H1 (cell line): ENCODE results near the gene MTHFD1. TPM values are rescaled to one million over a fixed set of nuclear protein-coding genes. Genes with fewer than 3 reads are reported as not detected.

Experiments
- CTCF ChIA-PET: fragments of 300-600 bp; sonication (Branson Sonifier 250); formaldehyde crosslinking; loops from one replicate; lab custom pipeline; 2021; ENCODE audit not compliant: partially characterized antibody; lab: Charles Lee
- POLR2A ChIA-PET: fragments of 300-600 bp; sonication (Branson Sonifier 250); formaldehyde crosslinking; loops from one replicate; lab custom pipeline; 2021; ENCODE audit warnings: inconsistent platforms; ENCODE audit not compliant: partially characterized antibody; lab: Charles Lee
- DNase-seq, 2 experiments: peaks; one replicate each; pipeline versions ENCODE4 v3.0.0 to v3.0.0-alpha.2; 2010 to 2022; ENCODE audit warnings: low spot score in 2 of 2, low read depth in 1 of 2, mixed read lengths in 1 of 2
- FAIRE-seq: peaks from 2 replicates; lab custom pipeline; 2011; peaks lifted over from hg19 to GRCh38; lab: Jason Lieb, UNC
- H2AFZ ChIP-seq: 2 replicates; pipeline ENCODE4 v1.8.1; 2012; ENCODE audit warnings: low read length, inconsistent platforms
- H2AK5ac ChIP-seq: 2 replicates; pipeline ENCODE4 v1.6.1; 2013; ENCODE audit warnings: low read depth, low read length
- H2BK120ac ChIP-seq: replicated peaks from 2 replicates; pipeline ENCODE3; 2013; ENCODE audit warnings: low read depth, low read length, inconsistent platforms
- H2BK12ac ChIP-seq: 2 replicates; pipeline ENCODE4 v1.6.1; 2013; ENCODE audit warnings: low read depth, low read length
- H2BK15ac ChIP-seq: 2 replicates; pipeline ENCODE4 v1.6.1; 2013; ENCODE audit warnings: low read length
- H2BK20ac ChIP-seq: 2 replicates; pipeline ENCODE4 v1.6.1; 2013; ENCODE audit warnings: low read length
- H2BK5ac ChIP-seq: 2 replicates; pipeline ENCODE4 v1.6.1; 2013; ENCODE audit warnings: low read depth, low read length
- H3K14ac ChIP-seq: 2 replicates; pipeline ENCODE4 v1.6.1; 2013; ENCODE audit warnings: inconsistent platforms; ENCODE audit not compliant: insufficient read length
- H3K18ac ChIP-seq: 2 replicates; pipeline ENCODE4 v1.6.1; 2013; ENCODE audit warnings: low read length; ENCODE audit errors: extremely low read depth
- H3K23ac ChIP-seq: 2 replicates; pipeline ENCODE4 v1.6.1; 2013; ENCODE audit warnings: inconsistent platforms; ENCODE audit not compliant: insufficient read length
- H3K23me2 ChIP-seq: 2 replicates; pipeline ENCODE4 v1.6.1; 2013; ENCODE audit warnings: low read depth, low read length
- H3K27ac ChIP-seq: 2 replicates; pipeline ENCODE4 v1.6.1; 2011; ENCODE audit warnings: low read depth, low read length, inconsistent platforms
- H3K27me3 ChIP-seq, 4 experiments: replicated peaks in 1 of 4; 1 replicate in 1 of 4; 2 replicates in 3 of 4; pipeline versions ENCODE4 v1.6.1 to v1.8.1; 2011 to 2013; ENCODE audit warnings: low read length in 3 of 4, mild to moderate bottlenecking in 3 of 4, inconsistent platforms in 2 of 4, mixed read lengths in 2 of 4, moderate library complexity in 1 of 4; ENCODE audit not compliant: control insufficient read depth in 3 of 4, insufficient read depth in 3 of 4; ENCODE audit errors: extremely low read depth in 1 of 4
- H3K36me3 ChIP-seq, 4 experiments: 2 replicates each; pipeline versions ENCODE4 v1.6.1 to v1.8.1; 2011 to 2013; ENCODE audit warnings: mild to moderate bottlenecking in 4 of 4, low read length in 3 of 4, moderate library complexity in 2 of 4, control low read depth in 1 of 4, inconsistent platforms in 1 of 4; ENCODE audit not compliant: insufficient read depth in 4 of 4, control insufficient read depth in 2 of 4
- H3K4ac ChIP-seq: replicated peaks from 2 replicates; pipeline ENCODE3; 2013; ENCODE audit warnings: low read length, low read depth, mixed read lengths, inconsistent platforms; ENCODE audit not compliant: insufficient read length
- H3K4me1 ChIP-seq, 4 experiments: replicated peaks in 1 of 4; 1 replicate in 1 of 4; 2 replicates in 3 of 4; pipeline versions ENCODE4 v1.6.1 to v1.8.1; 2011 to 2013; ENCODE audit warnings: low read length in 3 of 4, inconsistent platforms in 2 of 4, mixed read lengths in 1 of 4; ENCODE audit not compliant: insufficient read depth in 4 of 4, control insufficient read depth in 3 of 4
- H3K4me2 ChIP-seq, 2 experiments: 2 replicates each; pipeline versions ENCODE4 v1.6.1 to v1.8.1; 2011 to 2013; ENCODE audit warnings: low read depth in 2 of 2, low read length in 2 of 2, control low read depth in 1 of 2, inconsistent platforms in 1 of 2, mild to moderate bottlenecking in 1 of 2; ENCODE audit not compliant: insufficient read depth in 1 of 2
- H3K4me3 ChIP-seq, 4 experiments: fragments of 200-600, 300-600 bp in 1 of 4; sonication (generic), shearing (Covaris generic), sonication (Bioruptor Twin) in 1 of 4; 2 replicates each; pipeline versions ENCODE4 v1.5.1 to v1.8.1; 2011 to 2016; ENCODE audit warnings: low read length in 4 of 4, low read depth in 3 of 4, control low read depth in 2 of 4, inconsistent platforms in 2 of 4, mild to moderate bottlenecking in 2 of 4, mixed read lengths in 1 of 4, moderate library complexity in 1 of 4; ENCODE audit not compliant: insufficient read depth in 2 of 4; ENCODE audit errors: extremely low read depth in 1 of 4
- H3K56ac ChIP-seq: replicated peaks from 2 replicates; pipeline ENCODE3; 2013; ENCODE audit warnings: low read depth, mild to moderate bottlenecking, mixed read lengths, low read length, inconsistent platforms; ENCODE audit not compliant: insufficient read length
- H3K79me1 ChIP-seq: 2 replicates; pipeline ENCODE4 v1.6.1; 2013; ENCODE audit warnings: low read depth, low read length, control low read depth
- H3K79me2 ChIP-seq, 2 experiments: 2 replicates each; pipeline versions ENCODE4 v1.6.1 to v1.8.1; 2012 to 2013; ENCODE audit warnings: low read length in 2 of 2, mild to moderate bottlenecking in 2 of 2, inconsistent platforms in 1 of 2; ENCODE audit not compliant: insufficient read depth in 2 of 2, control insufficient read depth in 1 of 2
- H3K9ac ChIP-seq, 4 experiments: replicated peaks in 1 of 4; 1 replicate in 1 of 4; 2 replicates in 3 of 4; pipeline versions ENCODE4 v1.6.1 to v1.8.1; 2011 to 2013; ENCODE audit warnings: low read depth in 3 of 4, low read length in 3 of 4, control low read depth in 2 of 4, mild to moderate bottlenecking in 2 of 4, moderate library complexity in 2 of 4, inconsistent platforms in 1 of 4; ENCODE audit errors: extremely low read depth in 1 of 4
- H3K9me3 ChIP-seq, 2 experiments: 2 replicates each; pipeline versions ENCODE4 v1.6.1 to v1.8.1; 2012 to 2013; ENCODE audit warnings: mild to moderate bottlenecking in 2 of 2, moderate library complexity in 2 of 2, control low read depth in 1 of 2, inconsistent platforms in 1 of 2, low read depth in 1 of 2, low read length in 1 of 2, mixed read lengths in 1 of 2; ENCODE audit not compliant: insufficient read depth in 2 of 2
- H4K20me1 ChIP-seq, 2 experiments: replicated peaks in 1 of 2; 2 replicates each; pipeline versions ENCODE3 to v1.8.1; 2011 to 2013; ENCODE audit warnings: inconsistent platforms in 2 of 2, low read length in 2 of 2, mild to moderate bottlenecking in 1 of 2; ENCODE audit not compliant: insufficient read depth in 2 of 2, control insufficient read depth in 1 of 2
- H4K5ac ChIP-seq: 2 replicates; pipeline ENCODE4 v1.6.1; 2013; ENCODE audit warnings: low read length, low read depth, mixed read lengths, inconsistent platforms; ENCODE audit not compliant: insufficient read length
- H4K8ac ChIP-seq: 2 replicates; pipeline ENCODE4 v1.8.0; 2013; ENCODE audit warnings: mild to moderate bottlenecking, moderate library complexity, low read length, inconsistent platforms; ENCODE audit not compliant: insufficient read depth; ENCODE audit errors: extremely low read depth
- H4K91ac ChIP-seq: replicated peaks from 2 replicates; pipeline ENCODE3; 2013; ENCODE audit warnings: low read length, mixed read lengths, inconsistent platforms; ENCODE audit not compliant: insufficient read length
- ASH2L ChIP-seq: fragments of 200-600, 300-600 bp; sonication (generic); IDR thresholded peaks from one replicate; pipeline ENCODE4 v1.7.1; 2017; ENCODE audit warnings: low read length
- CHD1 ChIP-seq: IDR thresholded peaks from 2 replicates; pipeline ENCODE4 v1.6.1; 2012; ENCODE audit warnings: low read depth, low read length, improper control_type of control experiment
- CREB1 ChIP-seq: IDR thresholded peaks from 2 replicates; pipeline ENCODE4 v1.6.1; 2012; ENCODE audit warnings: inconsistent platforms
- MAX ChIP-seq: IDR thresholded peaks from 2 replicates; pipeline ENCODE4 v1.6.1; 2012; ENCODE audit warnings: inconsistent platforms
- PHF8 ChIP-seq: fragments of 200-600 bp; sonication (generic); conservative IDR thresholded peaks from 2 replicates; pipeline ENCODE4 v1.7.1; 2012; ENCODE audit warnings: low read depth, mild to moderate bottlenecking, inconsistent platforms, low read length, moderate library complexity
- POU5F1 ChIP-seq: IDR thresholded peaks from 2 replicates; pipeline ENCODE4 v1.6.1; 2011; ENCODE audit warnings: low read depth, mild to moderate bottlenecking, low read length, moderate library complexity
- RXRA ChIP-seq: IDR thresholded peaks from 2 replicates; pipeline ENCODE4 v1.6.1; 2011; ENCODE audit warnings: low read depth, mild to moderate bottlenecking, low read length, moderate library complexity; ENCODE audit not compliant: insufficient read depth
- SIX5 ChIP-seq: IDR thresholded peaks from 2 replicates; pipeline ENCODE4 v1.6.1; 2011; ENCODE audit warnings: mild to moderate bottlenecking, low read depth, low read length
- TEAD4 ChIP-seq: IDR thresholded peaks from 2 replicates; pipeline ENCODE4 v1.6.1; 2012; ENCODE audit warnings: low read depth, low read length, inconsistent platforms, mixed read lengths
- ZNF274 ChIP-seq: IDR thresholded peaks from 2 replicates; pipeline ENCODE4 v1.7.0; 2012; ENCODE audit warnings: low read length, borderline replicate concordance; ENCODE audit errors: extremely low read depth
- WGBS, 2 experiments: shearing (Covaris generic) in 1 of 2; methylation state at CpG; one replicate each; pipeline versions ENCODE4 v1.1.6 to v1.1.7; 2013 to 2015; ENCODE audit warnings: low lambda C conversion rate in 2 of 2, mixed read lengths in 2 of 2, inconsistent platforms in 1 of 2, low coverage in 1 of 2, missing lambda C conversion rate in 1 of 2; ENCODE audit not compliant: insufficient replicate concordance in 2 of 2, insufficient coverage in 1 of 2, insufficient read length in 1 of 2; ENCODE audit errors: extremely low coverage in 1 of 2, missing lambda C conversion rate in 1 of 2; 5-methylcytosine and 5-hydroxymethylcytosine counted together
- polyA plus RNA-seq, 7 experiments: library from polyadenylated mRNA; depleted of rRNA in 3 of 7; stranded (reverse) in 5 of 7; unstranded in 2 of 7; fragments of >200 nt in 5 of 7; fragments of 200-250 nt in 2 of 7; gene quantifications; 1 replicate in 5 of 7; 2 replicates in 1 of 7; 4 replicates in 1 of 7; pipeline versions ENCODE4 v1.2.1 to v1.2.3, GENCODE V29; 2011 to 2013; ENCODE audit warnings: missing spikeins in 2 of 7, mixed read lengths in 2 of 7
- total RNA-seq: library from RNA; stranded (reverse); fragmentation: NEBNext Ultra II Directional; extraction: Animal tissue kit (Norgen Biotek cat#: 25700); gene quantifications from 2 replicates; pipeline ENCODE4 v1.2.1, GENCODE V29; 2021

Gene MTHFD1
- total and polyA plus RNA-seq, 2 of the 8 experiments (the other 6 are each of a cell fraction or from before 2014, with no cell fraction given) = 79.7 to 332 TPM

- no peak for TF ChIP-seq CREB1
- no peak for TF ChIP-seq CHD1
- no peak for TF ChIP-seq ZNF274
- no peak for TF ChIP-seq SIX5
- no peak for TF ChIP-seq TEAD4
- TF ChIP-seq RXRA = no peak
- TF ChIP-seq ASH2L = no peak
- no peak for TF ChIP-seq PHF8
- no peak for TF ChIP-seq MAX
- TF ChIP-seq POU5F1 = no peak
- Histone ChIP-seq H2BK12ac (no peak overlapping the region), H2BK120ac (no peak overlapping the region), H3K18ac (no peak overlapping the region), H3K23me2 (no peaks in the 10 kb centered on the region), H3K79me2 (no peaks in the 10 kb centered on the region), H4K8ac (no peak overlapping the region), H3K36me3 (peaks cover 7 to 25% (median 16%) of the 10 kb centered on the region in 4 experiments; a peak in 7 of 8 replicates), H3K14ac (no peak overlapping the region), H3K4me2 (no peak overlapping the region), H3K23ac (no peak overlapping the region), H2AFZ (no peak overlapping the region), H3K56ac (no peak overlapping the region), H4K91ac (no peak overlapping the region), H4K5ac (no peak overlapping the region), H3K79me1 (0 out of 2 replicates have a peak, but pooled peaks cover 4% of the 10 kb centered on the region), H3K4me3 (no peak overlapping the region), H3K4ac (no peak overlapping the region), H4K20me1 (no peaks in the 10 kb centered on the region), H3K27me3 (no peaks in the 10 kb centered on the region), H3K27ac (no peak overlapping the region), H3K9ac (no peak overlapping the region), H3K4me1 (no peaks in the 10 kb centered on the region), H2BK15ac (no peak overlapping the region), H3K9me3 (no peaks in the 10 kb centered on the region), H2AK5ac (no peak overlapping the region), H2BK5ac (no peak overlapping the region), H2BK20ac (no peak overlapping the region)
- ChIA-PET CTCF (interaction anchor here (0.6 to 1.3 kb wide), 4 partner anchors 13 to 138 kb away, joined by 3 to 4 read pairs (median 3); no protein-coding TSS in a partner anchor), POLR2A (interaction anchor here (0.7 to 1.3 kb wide), 5 partner anchors 11 to 104 kb away, joined by 3 read pairs; no protein-coding TSS in a partner anchor)
- FAIRE-seq (no peak), DNase-seq (no peak)
- WGBS, 2 experiments = 87% methylated on average over 2 of the region's 2 CpGs; no CpG with 5 or more reads in 1 of the 2 experiments
Observed at GRCh38 chr14:64491637-64492036, 103.5 kb downstream of the MTHFD1 start.
